Hepatocyte (in vitro differentiated cells): Measurements from ENCODE around the gene CKAP5.

Source experiments
- CTCF ChIP-seq: fragments of 200-600 bp; sonication (generic); IDR thresholded peaks from 2 replicates; pipeline ENCODE4 v1.5.1; 2016; ENCODE audit warnings: antibody characterized with exemption, mild to moderate bottlenecking; ENCODE audit not compliant: poor library complexity
- EZH2 ChIP-seq: fragments of 200-600 bp; sonication (generic); IDR thresholded peaks from 2 replicates; pipeline ENCODE4 v1.6.1; 2016; ENCODE audit warnings: antibody characterized with exemption, mild to moderate bottlenecking, borderline replicate concordance
- EZH2phosphoT487 ChIP-seq: fragments of 200-600 bp; sonication (generic); IDR thresholded peaks from one replicate; pipeline ENCODE4 v1.6.1; 2018; ENCODE audit warnings: antibody characterized with exemption, mild to moderate bottlenecking, low read depth, moderate library complexity; ENCODE audit not compliant: unreplicated experiment, severe bottlenecking

GRCh38 chr11:46761807-46762206 lies 84.3 kb downstream of the CKAP5 start:
- no peak for TF ChIP-seq CTCF
- no peak for TF ChIP-seq EZH2phosphoT487
- TF ChIP-seq EZH2: no peak
